Mesendoderm (in vitro differentiated cells): Measurements from ENCODE around the gene KDSR.

ENCODE experiments used
- DNase-seq: peaks from one replicate; pipeline ENCODE4 v3.0.0; 2013
- H2AK5ac ChIP-seq: 2 replicates; pipeline ENCODE4 v1.6.1; 2013; ENCODE audit warnings: low read length, inconsistent platforms
- H2BK120ac ChIP-seq: 2 replicates; pipeline ENCODE4 v1.6.1; 2013; ENCODE audit warnings: low read depth, mild to moderate bottlenecking, low read length, moderate library complexity, mixed read lengths
- H2BK15ac ChIP-seq: replicated peaks from 2 replicates; pipeline ENCODE4 v1.6.1; 2013; ENCODE audit warnings: low read depth, mild to moderate bottlenecking, moderate library complexity
- H2BK5ac ChIP-seq: 2 replicates; pipeline ENCODE4 v1.6.1; 2013; ENCODE audit warnings: low read length, inconsistent platforms
- H3K18ac ChIP-seq: 2 replicates; pipeline ENCODE4 v1.6.1; 2013; ENCODE audit warnings: mild to moderate bottlenecking, low read length, mixed read lengths
- H3K23ac ChIP-seq: one replicate; pipeline ENCODE4 v1.6.1; 2013; ENCODE audit warnings: low read length
- H3K27ac ChIP-seq: 2 replicates; pipeline ENCODE4 v1.5.1; 2013; ENCODE audit warnings: low read depth, mild to moderate bottlenecking, inconsistent platforms, low read length, moderate library complexity
- H3K27me3 ChIP-seq: 2 replicates; pipeline ENCODE4 v1.6.1; 2013; ENCODE audit warnings: low read length, control low read depth, mild to moderate bottlenecking, inconsistent platforms; ENCODE audit not compliant: insufficient read depth, poor library complexity
- H3K36me3 ChIP-seq: 2 replicates; pipeline ENCODE4 v1.6.1; 2013; ENCODE audit warnings: low read length, inconsistent platforms; ENCODE audit not compliant: control insufficient read depth, insufficient read depth
- H3K4ac ChIP-seq: one replicate; pipeline ENCODE4 v1.6.1; 2013; ENCODE audit warnings: low read depth, mild to moderate bottlenecking, low read length, moderate library complexity
- H3K4me1 ChIP-seq: 2 replicates; pipeline ENCODE4 v1.6.1; 2013; ENCODE audit warnings: low read depth, low read length, inconsistent platforms; ENCODE audit not compliant: control insufficient read depth
- H3K4me2 ChIP-seq: 2 replicates; pipeline ENCODE4 v1.6.1; 2013; ENCODE audit warnings: low read length
- H3K4me3 ChIP-seq: 2 replicates; pipeline ENCODE4 v1.5.1; 2013; ENCODE audit warnings: mild to moderate bottlenecking, low read length
- H3K56ac ChIP-seq: one replicate; pipeline ENCODE4 v1.6.1; 2013; ENCODE audit warnings: low read length
- H3K79me1 ChIP-seq: 2 replicates; pipeline ENCODE4 v1.6.1; 2013; ENCODE audit warnings: low read length, inconsistent platforms
- H3K79me2 ChIP-seq: 2 replicates; pipeline ENCODE4 v1.6.1; 2013; ENCODE audit warnings: mild to moderate bottlenecking, low read length; ENCODE audit not compliant: control insufficient read depth, insufficient read depth
- H3K9ac ChIP-seq: 2 replicates; pipeline ENCODE4 v1.6.1; 2013; ENCODE audit warnings: low read length, inconsistent platforms
- H4K5ac ChIP-seq: one replicate; pipeline ENCODE4 v1.6.1; 2013; ENCODE audit warnings: low read length
- H4K8ac ChIP-seq: one replicate; pipeline ENCODE4 v1.6.1; 2013; ENCODE audit warnings: low read depth, mild to moderate bottlenecking, control low read depth, low read length, moderate library complexity
- WGBS: extraction: QIAGEN DNeasy Blood & Tissue Kit; methylation state at CpG from one replicate; pipeline ENCODE4 v1.1.7; 2013; ENCODE audit warnings: low lambda C conversion rate, missing lambda C conversion rate; ENCODE audit not compliant: insufficient coverage; ENCODE audit errors: extremely low coverage; 5-methylcytosine and 5-hydroxymethylcytosine counted together

KDSR gene

DNA sequence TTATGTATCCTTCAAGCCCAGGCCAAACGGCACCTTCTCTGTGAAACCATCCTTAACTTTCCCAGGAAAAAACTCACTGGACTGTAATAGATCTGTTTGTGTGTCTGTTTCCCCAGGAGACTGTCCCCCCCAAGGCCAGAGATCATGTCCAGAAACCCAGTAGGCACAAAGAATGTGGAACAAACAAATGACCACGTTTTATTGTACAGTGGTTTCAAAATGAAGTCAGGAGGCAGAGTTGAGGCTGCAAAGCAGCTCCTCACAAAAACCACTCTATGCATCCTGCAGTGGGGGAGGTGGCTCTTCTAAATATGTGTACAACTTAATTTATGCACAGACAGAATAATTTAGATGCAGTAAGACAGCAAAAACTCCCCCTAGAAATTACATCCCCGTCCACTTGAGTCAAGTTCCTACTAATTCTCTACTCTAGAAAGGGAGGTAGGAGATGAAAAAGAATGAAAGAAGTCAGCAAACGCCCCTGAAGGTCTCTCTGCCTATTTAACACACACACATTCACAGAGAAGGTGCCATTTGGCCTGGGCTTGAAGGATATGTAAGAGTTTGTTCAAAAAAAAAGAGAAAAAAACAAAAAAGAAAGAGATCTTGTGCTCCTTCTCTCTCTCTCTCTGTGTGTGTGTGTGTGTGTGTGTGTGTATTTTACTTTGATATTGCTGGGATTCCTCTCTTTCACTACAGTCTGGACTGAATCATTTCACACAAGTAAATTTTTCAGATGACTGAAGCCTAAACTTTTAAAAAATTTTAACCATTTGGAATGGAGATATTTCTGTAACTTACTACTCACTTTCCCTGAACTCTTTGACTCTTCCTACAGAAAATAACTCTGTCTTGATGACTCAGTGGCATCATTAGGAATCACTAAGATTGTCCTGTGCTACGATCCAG, 66.9 kb downstream of the KDSR start:
- H2BK5ac ChIP-seq = no peak overlapping the region
- no peak overlapping the region for H3K18ac ChIP-seq
- H3K79me2 ChIP-seq = no peaks in the 10 kb centered on the region
- no peak overlapping the region for H4K8ac ChIP-seq
- no peak overlapping the region for H2BK120ac ChIP-seq
- H3K27me3 ChIP-seq = no peaks in the 10 kb centered on the region
- WGBS = no CpG with 5 or more reads among the region's 5 CpGs
- H3K56ac ChIP-seq = no peak overlapping the region
- no peaks in the 10 kb centered on the region for H3K79me1 ChIP-seq
- H3K27ac ChIP-seq = no peak overlapping the region
- H3K4me3 ChIP-seq = no peak overlapping the region
- H3K4ac ChIP-seq = no peak overlapping the region
- no peaks in the 10 kb centered on the region for H3K4me1 ChIP-seq
- H3K4me2 ChIP-seq = no peak overlapping the region
- H3K9ac ChIP-seq = no peak overlapping the region
- no peak for DNase-seq
- H2AK5ac ChIP-seq = no peak overlapping the region
- H2BK15ac ChIP-seq = no peak overlapping the region
- no peaks in the 10 kb centered on the region for H3K36me3 ChIP-seq
- no peak overlapping the region for H4K5ac ChIP-seq
- H3K23ac ChIP-seq = no peak overlapping the region

DNA sequence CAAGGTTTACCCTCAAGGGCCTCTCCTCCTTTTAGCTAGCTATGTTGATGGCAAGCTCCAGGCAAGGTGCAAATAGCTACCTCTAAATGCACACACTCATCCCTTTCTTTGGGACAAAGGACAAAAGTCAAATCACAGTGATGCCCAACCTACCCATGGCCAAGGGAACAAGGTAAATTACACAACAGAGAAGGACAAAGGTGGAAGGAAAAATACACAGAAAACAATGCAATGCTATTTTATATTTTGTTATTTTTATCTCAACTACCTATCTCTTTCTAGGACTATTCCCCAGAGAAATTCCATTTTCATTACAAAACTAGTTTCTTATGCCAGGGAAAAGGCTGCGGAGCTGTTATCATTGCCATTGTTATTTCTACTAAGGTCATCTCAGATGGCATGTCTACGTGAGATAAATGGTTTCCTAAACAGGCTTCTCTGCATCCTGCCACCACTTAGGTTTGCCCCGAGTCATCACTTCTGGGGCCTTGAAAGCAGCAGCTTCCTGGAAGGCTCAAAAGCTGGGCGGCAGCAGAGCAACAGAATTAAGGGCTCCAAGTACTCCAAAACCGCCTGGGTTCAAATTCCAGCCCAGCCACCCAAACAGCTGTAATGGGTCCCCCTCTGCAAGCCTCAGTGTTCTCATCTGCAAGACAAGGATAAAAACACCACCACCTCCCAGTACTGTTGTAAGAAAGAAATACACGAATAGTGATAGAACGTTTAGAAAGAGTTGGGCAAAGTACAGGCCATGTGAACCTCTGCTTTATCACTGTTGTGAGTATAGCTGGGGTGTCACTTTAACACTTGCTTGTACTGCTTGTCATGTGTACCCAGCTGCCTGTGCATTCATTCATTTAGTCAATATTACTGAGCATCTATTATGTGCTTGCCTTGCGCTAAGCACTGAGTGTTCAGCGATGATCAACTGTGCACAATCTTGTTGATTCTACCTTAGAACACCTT, 68.3 kb downstream of the KDSR start:
- no CpG with 5 or more reads among the region's 9 CpGs for WGBS

DNA sequence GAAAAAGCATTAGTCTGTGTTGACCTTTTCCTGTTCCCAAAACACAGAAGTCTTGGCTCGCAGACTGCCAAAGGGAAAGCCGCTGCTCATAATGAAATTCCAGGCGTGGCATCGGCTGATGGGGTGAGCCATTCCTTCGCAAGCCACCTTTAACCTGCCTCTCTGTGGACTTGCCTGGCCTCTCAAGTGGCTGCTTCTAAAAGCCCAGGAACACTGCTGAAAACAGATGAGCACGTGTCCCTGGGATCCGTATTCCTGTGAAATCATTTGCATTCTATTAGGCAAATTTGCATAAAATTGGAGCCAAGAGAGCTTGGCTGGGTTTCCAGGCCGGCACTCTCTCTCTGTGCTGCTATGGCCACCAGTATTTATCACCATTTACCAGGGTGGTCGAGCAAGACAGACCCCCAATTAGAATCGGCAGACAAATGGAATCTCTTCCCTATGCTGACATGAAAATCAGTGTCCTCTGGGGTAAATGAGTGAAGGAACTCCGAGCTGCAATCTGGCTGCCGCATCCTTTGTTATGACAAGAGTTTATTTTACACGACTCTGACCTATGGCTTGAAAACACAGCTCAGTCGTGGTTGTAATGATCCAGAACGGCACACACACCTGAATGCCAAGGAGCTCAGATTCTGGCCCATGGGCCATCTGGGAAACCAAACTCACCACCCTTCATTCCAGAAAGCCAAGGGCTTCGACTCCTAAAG, 69.2 kb downstream of the KDSR start:
- Histone ChIP-seq H4K8ac (no peak overlapping the region), H3K79me2 (no peaks in the 10 kb centered on the region), H3K36me3 (no peaks in the 10 kb centered on the region), H3K79me1 (no peaks in the 10 kb centered on the region), H3K23ac (no peak overlapping the region), H3K4me3 (no peak overlapping the region), H3K27ac (no peak overlapping the region), H2AK5ac (no peak overlapping the region), H4K5ac (no peak overlapping the region), H3K4ac (no peak overlapping the region), H3K9ac (no peak overlapping the region), H3K4me1 (no peaks in the 10 kb centered on the region), H3K18ac (no peak overlapping the region), H2BK5ac (no peak overlapping the region), H2BK15ac (no peak overlapping the region), H3K4me2 (no peak overlapping the region), H3K27me3 (no peaks in the 10 kb centered on the region), H2BK120ac (no peak overlapping the region), H3K56ac (peak overlapping the region; percentile 5)
- WGBS = no CpG with 5 or more reads among the region's 16 CpGs
- peak; percentile 37 for DNase-seq

More for the DNA sequence above, 68.3 kb downstream of the KDSR start:
- Histone ChIP-seq H3K79me2 (no peaks in the 10 kb centered on the region), H3K23ac (no peak overlapping the region), H3K79me1 (no peaks in the 10 kb centered on the region), H2BK120ac (no peak overlapping the region), H3K27me3 (no peaks in the 10 kb centered on the region), H3K56ac (no peak overlapping the region), H3K9ac (no peak overlapping the region), H3K4me3 (no peak overlapping the region), H4K5ac (no peak overlapping the region), H4K8ac (no peak overlapping the region), H3K4me2 (no peak overlapping the region), H3K18ac (no peak overlapping the region), H3K4me1 (no peaks in the 10 kb centered on the region), H3K27ac (no peak overlapping the region), H2BK15ac (no peak overlapping the region), H3K4ac (no peak overlapping the region), H2BK5ac (no peak overlapping the region), H3K36me3 (no peaks in the 10 kb centered on the region), H2AK5ac (no peak overlapping the region)
- DNase-seq = peak; percentile 29

DNA sequence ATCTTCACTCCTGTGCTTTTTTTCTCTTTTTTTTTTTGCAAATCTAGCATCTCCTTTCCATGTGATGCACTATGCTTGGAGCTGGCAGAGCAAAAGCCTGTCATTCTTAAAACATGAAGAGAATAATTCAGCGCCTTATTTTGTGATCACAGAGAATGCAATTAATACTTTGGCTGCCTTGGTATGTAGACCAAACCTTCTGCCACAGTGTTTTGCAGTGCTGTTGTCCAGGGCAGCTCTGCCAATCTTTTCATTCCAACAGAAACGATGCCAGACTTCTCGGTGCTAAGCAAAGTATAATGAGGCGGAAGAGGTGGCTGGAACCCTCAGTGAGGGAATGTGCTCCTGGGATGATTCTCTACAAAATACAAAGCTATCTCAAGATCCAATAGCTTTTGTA, 73.1 kb downstream of the KDSR start:
- Histone ChIP-seq H3K4ac (no peak overlapping the region), H4K5ac (no peak overlapping the region), H2AK5ac (no peak overlapping the region), H3K18ac (no peak overlapping the region), H3K79me1 (no peaks in the 10 kb centered on the region), H3K27me3 (no peaks in the 10 kb centered on the region), H3K36me3 (no peaks in the 10 kb centered on the region), H3K79me2 (no peaks in the 10 kb centered on the region), H2BK5ac (no peak overlapping the region), H3K23ac (no peak overlapping the region), H4K8ac (no peak overlapping the region), H3K9ac (no peak overlapping the region), H3K4me3 (no peak overlapping the region), H3K27ac (no peak overlapping the region), H3K4me2 (no peak overlapping the region), H3K56ac (no peak overlapping the region), H2BK120ac (no peak overlapping the region), H3K4me1 (peaks cover 3% of the 10 kb centered on the region), H2BK15ac (no peak overlapping the region)
- DNase-seq = no peak
- no CpG with 5 or more reads among the region's 4 CpGs for WGBS

DNA sequence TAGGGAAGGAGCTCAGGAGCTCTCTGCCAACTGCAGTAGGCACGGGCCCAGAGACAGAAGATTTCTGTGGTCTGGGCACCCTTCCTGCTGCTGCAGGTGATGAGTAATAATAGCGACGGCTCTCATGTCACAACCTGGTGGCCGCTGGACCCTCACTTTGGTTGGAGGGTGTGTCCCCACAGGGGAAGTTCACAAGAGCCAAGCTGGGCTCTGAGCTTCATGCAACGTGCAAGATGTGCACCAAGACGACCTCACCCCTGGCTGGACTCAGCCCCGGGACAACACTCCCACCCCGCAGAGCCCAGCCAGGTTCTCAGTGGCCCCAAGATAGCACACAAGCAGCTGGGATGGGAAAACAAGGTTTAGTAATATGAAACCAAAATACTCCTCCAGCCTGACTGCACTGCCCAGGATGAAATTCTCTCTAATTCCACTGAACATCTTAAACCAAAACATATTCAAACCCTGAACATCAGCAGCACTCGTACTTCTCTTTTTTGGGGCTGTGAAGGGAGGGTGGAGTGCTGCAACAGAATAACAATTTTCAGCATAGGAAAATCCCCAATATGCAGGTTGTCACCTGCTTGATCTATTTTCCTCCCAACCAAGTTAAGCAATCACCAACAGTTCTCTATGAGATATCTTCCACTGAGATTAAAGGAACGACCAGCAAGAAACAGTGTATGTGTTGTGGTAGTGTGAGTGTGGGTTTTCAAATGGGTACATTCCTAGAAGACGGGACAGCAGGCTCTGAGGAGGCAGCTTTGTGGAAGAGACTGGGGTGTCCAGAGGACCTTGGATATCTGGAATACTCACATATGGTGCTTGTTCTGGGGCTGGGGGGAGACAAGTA, 73.9 kb downstream of the KDSR start:
- Histone ChIP-seq H3K23ac (no peak overlapping the region), H3K4me2 (no peak overlapping the region), H2BK15ac (no peak overlapping the region), H3K18ac (no peak overlapping the region), H3K27ac (no peak overlapping the region), H4K5ac (no peak overlapping the region), H2AK5ac (no peak overlapping the region), H3K9ac (no peak overlapping the region), H3K56ac (no peak overlapping the region), H3K79me1 (no peaks in the 10 kb centered on the region), H2BK120ac (no peak overlapping the region), H3K4ac (no peak overlapping the region), H3K79me2 (no peaks in the 10 kb centered on the region), H2BK5ac (no peak overlapping the region), H3K4me1 (peaks cover 3% of the 10 kb centered on the region), H4K8ac (no peak overlapping the region), H3K4me3 (no peak overlapping the region), H3K27me3 (no peaks in the 10 kb centered on the region), H3K36me3 (no peaks in the 10 kb centered on the region)
- no peak for DNase-seq
- WGBS = no CpG with 5 or more reads among the region's 11 CpGs
